OCI-LY7 (cell line): ENCODE data around the gene NAA38. TPM values are rescaled to one million over a fixed set of nuclear protein-coding genes. Genes with fewer than 3 reads are reported as not detected.

Source experiments
- BruUV-seq: library from RNA; stranded (reverse); fragments of 400-500 nt; replicated peaks from 2 replicates; lab custom pipeline; 2021; lab: Mats Ljungman, UMichigan
- CTCF ChIA-PET: fragments of 300-600 bp; sonication (Branson Sonifier 250); formaldehyde crosslinking; loops from one replicate; lab custom pipeline; 2022; ENCODE audit warnings: antibody characterized with exemption; ENCODE audit not compliant: unreplicated experiment; lab: Charles Lee
- POLR2A ChIA-PET: fragments of 300-600 bp; sonication (Branson Sonifier 250); formaldehyde crosslinking; loops from one replicate; lab custom pipeline; 2022; ENCODE audit warnings: antibody characterized with exemption; lab: Charles Lee
- DNase-seq: peaks from one replicate; pipeline ENCODE4 v3.0.0-alpha.2; 2015; ENCODE audit warnings: low spot score
- H2AFZ ChIP-seq: fragments of 200-600 bp; sonication (generic), shearing (Covaris generic); 2 replicates; pipeline ENCODE4 v1.6.1; 2014; ENCODE audit warnings: mild to moderate bottlenecking, antibody characterized with exemption, low read length, moderate library complexity
- H3K27ac ChIP-seq: fragments of 200-600 bp; sonication (generic); 2 replicates; pipeline ENCODE4 v1.5.1; 2014; ENCODE audit warnings: mixed run types, low read depth, mild to moderate bottlenecking, moderate library complexity, low read length, inconsistent platforms; ENCODE audit not compliant: poor library complexity, severe bottlenecking
- H3K36me3 ChIP-seq: fragments of 200-600 bp; sonication (generic); 2 replicates; pipeline ENCODE4 v1.6.1; 2014; ENCODE audit warnings: mild to moderate bottlenecking, antibody characterized with exemption, low read length, moderate library complexity, mixed read lengths; ENCODE audit not compliant: insufficient read depth
- H3K4me1 ChIP-seq: fragments of 200-600 bp; sonication (generic); 2 replicates; pipeline ENCODE4 v1.5.1; 2014; ENCODE audit warnings: mild to moderate bottlenecking, low read length; ENCODE audit not compliant: insufficient read depth, poor library complexity, severe bottlenecking
- H3K4me2 ChIP-seq: fragments of 200-600 bp; sonication (generic); 2 replicates; pipeline ENCODE4 v1.6.1; 2014; ENCODE audit warnings: mild to moderate bottlenecking, low read length
- H3K4me3 ChIP-seq: fragments of 200-600 bp; sonication (generic); 2 replicates; pipeline ENCODE4 v1.5.1; 2014; ENCODE audit warnings: mild to moderate bottlenecking, low read depth, low read length; ENCODE audit not compliant: poor library complexity, severe bottlenecking
- H3K79me2 ChIP-seq: fragments of 200-600 bp; sonication (generic); 2 replicates; pipeline ENCODE4 v1.6.1; 2016; ENCODE audit warnings: low read depth, mild to moderate bottlenecking, low read length, moderate library complexity, mixed read lengths; ENCODE audit not compliant: insufficient read depth
- H3K9me2 ChIP-seq: fragments of 200-600 bp; sonication (generic); 2 replicates; pipeline ENCODE4 v1.6.1; 2016; ENCODE audit warnings: mild to moderate bottlenecking, low read length, mixed read lengths; ENCODE audit not compliant: insufficient read depth
- H3K9me3 ChIP-seq: fragments of 200-600 bp; sonication (generic); 2 replicates; pipeline ENCODE4 v1.6.1; 2014; ENCODE audit warnings: mild to moderate bottlenecking, mixed run types, low read length, mixed read lengths
- H4K20me1 ChIP-seq: fragments of 200-600 bp; sonication (generic); 2 replicates; pipeline ENCODE4 v1.6.1; 2014; ENCODE audit warnings: mild to moderate bottlenecking, antibody characterized with exemption, low read length, moderate library complexity, mixed read lengths; ENCODE audit not compliant: insufficient read depth
- EZH2phosphoT487 ChIP-seq: fragments of 200-600 bp; sonication (generic); IDR thresholded peaks from 2 replicates; pipeline ENCODE4 v1.6.1; 2018; ENCODE audit warnings: low read depth, borderline replicate concordance, mild to moderate bottlenecking, mixed run types, antibody characterized with exemption, low read length, moderate library complexity, mixed read lengths
- intact Hi-C: fragments of 100-400 bp; cut with micrococcal nuclease; formaldehyde crosslinking; loops from one replicate; pipeline ENCODE4 v1.10.0; 2022; ENCODE audit not compliant: unreplicated experiment
- total RNA-seq, 2 experiments: library from RNA; depleted of rRNA in 1 of 2; stranded (reverse); fragments of >200 nt in 1 of 2; shearing (Covaris generic) in 1 of 2; gene quantifications; 2 replicates each; pipeline ENCODE4 v1.2.3, GENCODE V29; 2014 to 2022
- TF ChIP-seq, protein P1 (sequence below): fragments of 200-600 bp; sonication (generic); conservative IDR thresholded peaks from 2 replicates; pipeline ENCODE4 v1.5.1; 2014; ENCODE audit warnings: mild to moderate bottlenecking, antibody characterized with exemption, low read length, moderate library complexity, mixed read lengths

Gene NAA38
- total RNA-seq, 2 experiments from 2014 or later: 149 to 168 TPM

DNA sequence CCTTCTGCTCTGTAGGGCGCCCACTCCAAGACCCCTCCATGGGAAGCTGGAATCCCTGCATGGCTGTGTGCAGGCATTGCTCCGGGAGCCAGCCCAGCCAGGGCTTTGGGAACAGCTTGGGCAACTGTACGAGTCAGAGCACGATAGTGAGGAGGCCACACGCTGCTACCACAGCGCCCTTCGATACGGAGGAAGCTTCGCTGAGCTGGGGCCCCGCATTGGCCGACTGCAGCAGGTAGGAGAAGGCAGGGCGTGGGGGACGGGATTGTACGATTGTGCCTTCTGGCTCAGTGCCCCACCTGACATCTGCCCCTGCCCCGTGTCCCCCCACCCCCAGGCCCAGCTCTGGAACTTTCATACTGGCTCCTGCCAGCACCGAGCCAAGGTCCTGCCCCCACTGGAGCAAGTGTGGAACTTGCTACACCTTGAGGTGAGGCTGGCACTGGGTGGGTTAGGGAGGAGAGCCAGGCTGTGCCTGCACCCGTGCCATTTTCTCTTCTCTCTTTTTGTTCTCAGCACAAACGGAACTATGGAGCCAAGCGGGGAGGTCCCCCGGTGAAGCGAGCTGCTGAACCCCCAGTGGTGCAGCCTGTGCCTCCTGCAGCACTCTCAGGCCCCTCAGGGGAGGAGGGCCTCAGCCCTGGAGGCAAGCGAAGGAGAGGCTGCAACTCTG, 11.2 kb downstream of the NAA38 start:
- peaks cover 53% of the 10 kb centered on the region for H3K36me3 ChIP-seq
- TF ChIP-seq EZH2phosphoT487: no peak
- TF ChIP-seq, protein P1, sequence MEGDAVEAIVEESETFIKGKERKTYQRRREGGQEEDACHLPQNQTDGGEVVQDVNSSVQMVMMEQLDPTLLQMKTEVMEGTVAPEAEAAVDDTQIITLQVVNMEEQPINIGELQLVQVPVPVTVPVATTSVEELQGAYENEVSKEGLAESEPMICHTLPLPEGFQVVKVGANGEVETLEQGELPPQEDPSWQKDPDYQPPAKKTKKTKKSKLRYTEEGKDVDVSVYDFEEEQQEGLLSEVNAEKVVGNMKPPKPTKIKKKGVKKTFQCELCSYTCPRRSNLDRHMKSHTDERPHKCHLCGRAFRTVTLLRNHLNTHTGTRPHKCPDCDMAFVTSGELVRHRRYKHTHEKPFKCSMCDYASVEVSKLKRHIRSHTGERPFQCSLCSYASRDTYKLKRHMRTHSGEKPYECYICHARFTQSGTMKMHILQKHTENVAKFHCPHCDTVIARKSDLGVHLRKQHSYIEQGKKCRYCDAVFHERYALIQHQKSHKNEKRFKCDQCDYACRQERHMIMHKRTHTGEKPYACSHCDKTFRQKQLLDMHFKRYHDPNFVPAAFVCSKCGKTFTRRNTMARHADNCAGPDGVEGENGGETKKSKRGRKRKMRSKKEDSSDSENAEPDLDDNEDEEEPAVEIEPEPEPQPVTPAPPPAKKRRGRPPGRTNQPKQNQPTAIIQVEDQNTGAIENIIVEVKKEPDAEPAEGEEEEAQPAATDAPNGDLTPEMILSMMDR: no peak
- BruUV-seq: no TSS peak
- intact Hi-C loops: no loop called here
- peaks cover 19% of the 10 kb centered on the region; the same call in 1 of the 2 replicates for H3K79me2 ChIP-seq
- H3K4me1 ChIP-seq: peaks cover 21% of the 10 kb centered on the region
- CTCF ChIA-PET: no interaction called here
- no peak overlapping the region for H3K27ac ChIP-seq
- DNase-seq: no peak
- POLR2A ChIA-PET: interaction anchor here (0.6 kb wide), 1 partner anchor 297 kb away, joined by 4 read pairs; no protein-coding TSS in a partner anchor
- H3K4me3 ChIP-seq: no peak overlapping the region
- H3K9me2 ChIP-seq: no peaks in the 10 kb centered on the region
- H3K9me3 ChIP-seq: no peaks in the 10 kb centered on the region
- H3K4me2 ChIP-seq: no peak overlapping the region
- no peak overlapping the region for H2AFZ ChIP-seq
- peaks cover 10% of the 10 kb centered on the region; the same call in 1 of the 2 replicates for H4K20me1 ChIP-seq

DNA sequence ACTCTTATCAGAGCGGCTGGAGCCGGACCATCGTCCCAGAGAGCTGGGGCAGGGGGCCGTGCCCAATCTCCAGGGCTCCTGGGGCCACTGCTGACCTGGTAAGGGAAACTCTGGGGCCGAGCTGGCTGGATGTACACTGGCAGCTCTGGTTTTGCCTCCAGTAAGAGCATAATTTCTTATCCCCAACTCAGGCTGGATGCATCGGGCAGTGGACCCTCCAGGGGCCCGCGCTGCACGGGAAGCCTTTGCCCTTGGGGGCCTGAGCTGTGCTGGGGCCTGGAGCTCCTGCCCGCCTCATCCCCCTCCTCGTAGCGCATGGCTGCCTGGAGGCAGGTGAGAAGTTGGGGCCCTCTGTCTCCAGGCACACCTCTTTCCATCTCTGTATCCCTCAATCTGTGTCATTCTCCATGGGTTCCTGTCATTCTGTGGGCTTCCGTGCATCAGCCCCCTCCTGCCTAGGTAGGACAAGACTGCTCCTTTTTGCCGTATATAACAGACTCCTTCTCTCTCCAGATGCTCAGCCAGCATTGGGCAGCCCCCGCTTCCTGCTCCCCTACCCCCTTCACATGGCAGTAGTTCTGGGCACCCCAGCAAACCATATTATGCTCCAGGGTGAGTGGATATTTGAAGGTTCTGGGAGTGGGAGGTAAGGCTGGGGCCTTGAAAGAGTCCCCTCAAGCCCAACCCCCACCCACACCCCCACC, 11.8 kb downstream of the NAA38 start:
- no peak for DNase-seq
- TF ChIP-seq, protein P1: no peak
- no peak for TF ChIP-seq EZH2phosphoT487
- Histone ChIP-seq H2AFZ (no peak overlapping the region), H4K20me1 (peaks cover 17% of the 10 kb centered on the region; the same call in 1 of the 2 replicates), H3K36me3 (peaks cover 53% of the 10 kb centered on the region), H3K27ac (peak overlapping the region; percentile 92), H3K9me3 (no peaks in the 10 kb centered on the region), H3K9me2 (no peaks in the 10 kb centered on the region), H3K4me1 (peaks cover 21% of the 10 kb centered on the region), H3K4me3 (peak overlapping the region; percentile 79), H3K79me2 (peaks cover 26% of the 10 kb centered on the region; the same call in 1 of the 2 replicates), H3K4me2 (peak overlapping the region; percentile 95)
- no TSS peak for BruUV-seq
- CTCF ChIA-PET: interaction anchor here (1.2 kb wide), 1 partner anchor 11 kb away, joined by 9 read pairs; no protein-coding TSS in a partner anchor
- POLR2A ChIA-PET: interaction anchor here (0.6 to 1.0 kb wide), 3 partner anchors 11 to 298 kb away, joined by 4 to 5 read pairs (median 4); partner anchors contain the start of gene TP53
- intact Hi-C loops: no loop called here
